Measurements from ENCODE around the gene ZAP70. TPM values are rescaled to one million over a fixed set of nuclear protein-coding genes. Genes with fewer than 3 reads are reported as not detected.

ZAP70 gene
- total and polyA plus RNA-seq, 2 experiments from 2014 or later: not detected

- Histone ChIP-seq H3K9me3 (ENCODE audit: low read depth) (no peaks in the 10 kb centered on the region), H3K9ac (no peak overlapping the region), H3K4me1 (ENCODE audit: insufficient read depth) (no peaks in the 10 kb centered on the region), H3K4me3 (no peak overlapping the region), H3K36me3 (ENCODE audit: low read depth) (no peaks in the 10 kb centered on the region), H4K20me1 (ENCODE audit: insufficient read depth) (no peaks in the 10 kb centered on the region), H3K27ac (no peak overlapping the region), H3K27me3 (replicated peaks; ENCODE audit: insufficient read depth) (no peaks in the 10 kb centered on the region), H3K9me2 (ENCODE audit: insufficient read depth) (no peaks in the 10 kb centered on the region), H2AFZ (no peak overlapping the region), H3K4me2 (ENCODE audit: unreplicated experiment) (no peak overlapping the region), H3K79me2 (ENCODE audit: insufficient read depth) (no peaks in the 10 kb centered on the region), H3F3A (ENCODE audit: insufficient read depth) (no peaks in the 10 kb centered on the region)
- DNase-seq: peak; percentile 16
- in situ Hi-C loops (cut with MboI): loop anchor here (10.0 kb wide), 1 partner anchor 99 kb away; no protein-coding TSS in a partner anchor
- TF ChIP-seq EZH2 (IDR thresholded peaks at IDR 0.05; ENCODE audit: insufficient read depth, poor library complexity, severe bottlenecking) (no peak), EZH2phosphoT487 (IDR thresholded peaks at IDR 0.05; ENCODE audit: insufficient read depth, low read depth) (no peak)
These were observed 19.9 kb upstream of the ZAP70 start for GRCh38 chr2:97693476-97693875.

- no peak overlapping the region for H3K4me2 ChIP-seq (ENCODE audit: unreplicated experiment)
- H4K20me1 ChIP-seq (ENCODE audit: insufficient read depth): no peaks in the 10 kb centered on the region
- H3K4me1 ChIP-seq (ENCODE audit: insufficient read depth): no peaks in the 10 kb centered on the region
- no peaks in the 10 kb centered on the region for H3K9me2 ChIP-seq (ENCODE audit: insufficient read depth)
- in situ Hi-C loops (cut with MboI): loop anchor here (10.0 kb wide), 1 partner anchor 101 kb away; no protein-coding TSS in a partner anchor
- no peak overlapping the region for H2AFZ ChIP-seq
- no peaks in the 10 kb centered on the region for H3F3A ChIP-seq (ENCODE audit: insufficient read depth)
- H3K27ac ChIP-seq: no peak overlapping the region
- 62 to 71% methylated on average over 5 of the region's 5 CpGs for WGBS, 2 experiments (ENCODE audit: low coverage in 1 of 2, low lambda C conversion rate in 2 of 2, missing lambda C conversion rate in 2 of 2)
- no peak for TF ChIP-seq EZH2phosphoT487 (IDR thresholded peaks at IDR 0.05; ENCODE audit: insufficient read depth, low read depth)
- TF ChIP-seq EZH2 (IDR thresholded peaks at IDR 0.05; ENCODE audit: insufficient read depth, poor library complexity, severe bottlenecking): no peak
- H3K79me2 ChIP-seq (ENCODE audit: insufficient read depth): no peaks in the 10 kb centered on the region
- no peak overlapping the region for H3K4me3 ChIP-seq
- no peaks in the 10 kb centered on the region for H3K9me3 ChIP-seq (ENCODE audit: low read depth)
- H3K36me3 ChIP-seq (ENCODE audit: low read depth): no peaks in the 10 kb centered on the region
- H3K9ac ChIP-seq: no peak overlapping the region
- DNase-seq: no peak
- no peaks in the 10 kb centered on the region for H3K27me3 ChIP-seq (replicated peaks; ENCODE audit: insufficient read depth)
These were observed 17.6 kb upstream of the ZAP70 start for GRCh38 chr2:97695744-97696143.

- Histone ChIP-seq H3K9ac (peak overlapping the region; percentile 46), H3F3A (ENCODE audit: insufficient read depth) (no peaks in the 10 kb centered on the region), H4K20me1 (ENCODE audit: insufficient read depth) (no peaks in the 10 kb centered on the region), H3K36me3 (ENCODE audit: low read depth) (no peaks in the 10 kb centered on the region), H3K9me2 (ENCODE audit: insufficient read depth) (no peaks in the 10 kb centered on the region), H3K27me3 (replicated peaks; ENCODE audit: insufficient read depth) (no peaks in the 10 kb centered on the region), H3K4me3 (peak overlapping the region; percentile 47), H3K4me2 (ENCODE audit: unreplicated experiment) (peak overlapping the region; percentile 60), H3K4me1 (ENCODE audit: insufficient read depth) (no peaks in the 10 kb centered on the region), H3K79me2 (ENCODE audit: insufficient read depth) (no peaks in the 10 kb centered on the region), H3K9me3 (ENCODE audit: low read depth) (no peaks in the 10 kb centered on the region), H2AFZ (peak overlapping the region; percentile 57), H3K27ac (no peak overlapping the region)
- no peak for TF ChIP-seq EZH2phosphoT487 (IDR thresholded peaks at IDR 0.05; ENCODE audit: insufficient read depth, low read depth)
- TF ChIP-seq EZH2 (IDR thresholded peaks at IDR 0.05; ENCODE audit: insufficient read depth, poor library complexity, severe bottlenecking): no peak
- in situ Hi-C loops (cut with MboI): loop anchor here (10.0 kb wide), 1 partner anchor 103 kb away; no protein-coding TSS in a partner anchor
- peak; percentile 81 for DNase-seq
- 22% methylated on average over 14 of the region's 14 CpGs for WGBS, 2 experiments (ENCODE audit: low coverage in 1 of 2, low lambda C conversion rate in 2 of 2, missing lambda C conversion rate in 2 of 2)
These were observed 15.8 kb upstream of the ZAP70 start for GRCh38 chr2:97697252-97698235.

GRCh38 chr2:97698530-97698929 is 14.8 kb upstream of the ZAP70 start:
- no peak overlapping the region for H3K9ac ChIP-seq
- in situ Hi-C loops (cut with MboI): loop anchor here (10.0 kb wide), 1 partner anchor 104 kb away; no protein-coding TSS in a partner anchor

More at GRCh38 chr2:97698530-97698929, 14.8 kb upstream of the ZAP70 start:
- H3K79me2 ChIP-seq (ENCODE audit: insufficient read depth): no peaks in the 10 kb centered on the region
- no peaks in the 10 kb centered on the region for H3K36me3 ChIP-seq (ENCODE audit: low read depth)
- no peak overlapping the region for H3K27ac ChIP-seq
- H3K4me2 ChIP-seq (ENCODE audit: unreplicated experiment): no peak overlapping the region
- H4K20me1 ChIP-seq (ENCODE audit: insufficient read depth): no peaks in the 10 kb centered on the region
- H3F3A ChIP-seq (ENCODE audit: insufficient read depth): no peaks in the 10 kb centered on the region
- no peak overlapping the region for H3K4me3 ChIP-seq
- no peaks in the 10 kb centered on the region for H3K27me3 ChIP-seq (replicated peaks; ENCODE audit: insufficient read depth)
- WGBS, 2 experiments (ENCODE audit: low coverage in 1 of 2, low lambda C conversion rate in 2 of 2, missing lambda C conversion rate in 2 of 2): 78% methylated on average over 4 of the region's 4 CpGs
- H3K9me2 ChIP-seq (ENCODE audit: insufficient read depth): no peaks in the 10 kb centered on the region
- no peaks in the 10 kb centered on the region for H3K4me1 ChIP-seq (ENCODE audit: insufficient read depth)
- TF ChIP-seq EZH2 (IDR thresholded peaks at IDR 0.05; ENCODE audit: insufficient read depth, poor library complexity, severe bottlenecking) (no peak), EZH2phosphoT487 (IDR thresholded peaks at IDR 0.05; ENCODE audit: insufficient read depth, low read depth) (no peak)
- no peak overlapping the region for H2AFZ ChIP-seq
- no peak for DNase-seq
- no peaks in the 10 kb centered on the region for H3K9me3 ChIP-seq (ENCODE audit: low read depth)

Data from GM23248 (cell line).